Retinal pigment epithelial cell (primary cell): ENCODE data around the gene BBS10.
"Not testable (repeated sequence)": the region's sequence is repeated elsewhere in the genome, so short reads cannot be mapped to it uniquely, and the experiment has no call there.

ENCODE experiments used
- DNase-seq: peaks from one replicate; pipeline ENCODE4 v3.0.0-alpha.2; 2010; ENCODE audit warnings: low read depth
- H3K4me3 ChIP-seq: 2 replicates; pipeline ENCODE4 v1.5.1; 2011; ENCODE audit warnings: mild to moderate bottlenecking, low read length, control low read depth, moderate library complexity
- TF ChIP-seq, protein P1 (sequence below): conservative IDR thresholded peaks from 2 replicates; pipeline ENCODE4 v1.5.1; 2011; ENCODE audit warnings: low read depth, low read length, control low read depth, inconsistent platforms

Gene BBS10

DNA sequence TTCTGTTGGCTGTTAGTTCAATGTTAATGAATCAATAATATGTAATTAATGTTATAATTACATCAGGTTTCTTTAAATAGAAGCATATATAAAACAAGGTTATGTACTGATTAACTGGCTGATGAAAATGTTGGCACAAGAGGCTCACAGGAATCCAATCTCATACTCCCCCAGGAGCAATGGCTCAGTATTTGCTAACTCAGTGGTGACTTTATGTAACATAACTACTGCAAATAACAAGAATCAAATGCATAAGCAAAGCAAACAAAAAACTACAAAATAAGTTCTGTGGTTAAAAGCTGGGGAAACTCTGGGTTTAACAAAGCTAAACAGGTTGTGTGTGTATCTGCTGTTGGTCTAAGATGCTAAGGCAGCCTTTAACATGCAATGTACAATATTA lies 27.7 kb upstream of the BBS10 start:
- no peak for DNase-seq
- H3K4me3 ChIP-seq, result no peak overlapping the region
- TF ChIP-seq, protein P1, sequence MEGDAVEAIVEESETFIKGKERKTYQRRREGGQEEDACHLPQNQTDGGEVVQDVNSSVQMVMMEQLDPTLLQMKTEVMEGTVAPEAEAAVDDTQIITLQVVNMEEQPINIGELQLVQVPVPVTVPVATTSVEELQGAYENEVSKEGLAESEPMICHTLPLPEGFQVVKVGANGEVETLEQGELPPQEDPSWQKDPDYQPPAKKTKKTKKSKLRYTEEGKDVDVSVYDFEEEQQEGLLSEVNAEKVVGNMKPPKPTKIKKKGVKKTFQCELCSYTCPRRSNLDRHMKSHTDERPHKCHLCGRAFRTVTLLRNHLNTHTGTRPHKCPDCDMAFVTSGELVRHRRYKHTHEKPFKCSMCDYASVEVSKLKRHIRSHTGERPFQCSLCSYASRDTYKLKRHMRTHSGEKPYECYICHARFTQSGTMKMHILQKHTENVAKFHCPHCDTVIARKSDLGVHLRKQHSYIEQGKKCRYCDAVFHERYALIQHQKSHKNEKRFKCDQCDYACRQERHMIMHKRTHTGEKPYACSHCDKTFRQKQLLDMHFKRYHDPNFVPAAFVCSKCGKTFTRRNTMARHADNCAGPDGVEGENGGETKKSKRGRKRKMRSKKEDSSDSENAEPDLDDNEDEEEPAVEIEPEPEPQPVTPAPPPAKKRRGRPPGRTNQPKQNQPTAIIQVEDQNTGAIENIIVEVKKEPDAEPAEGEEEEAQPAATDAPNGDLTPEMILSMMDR, result no peak

DNA sequence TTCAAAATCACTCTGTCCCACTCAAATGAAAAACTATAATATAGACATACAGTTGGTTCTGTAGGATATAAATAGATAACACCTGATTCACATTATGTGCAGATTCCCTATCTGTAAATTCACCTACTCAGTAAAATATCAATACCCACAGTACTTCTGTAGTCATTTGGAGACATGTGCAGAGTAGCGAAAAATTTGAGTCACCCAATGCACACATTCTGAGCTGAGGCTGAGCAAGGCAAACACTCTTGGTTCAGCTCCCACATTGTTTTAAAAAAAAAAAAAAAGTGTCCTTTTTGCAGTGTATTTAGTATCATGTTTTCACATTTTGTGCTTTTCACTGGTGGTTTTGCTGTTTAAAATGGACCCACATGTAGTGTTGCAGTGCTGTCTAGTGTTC lies 27.3 kb upstream of the BBS10 start:
- no peak for DNase-seq
- no peak overlapping the region for H3K4me3 ChIP-seq
- TF ChIP-seq, protein P1, result no peak

DNA sequence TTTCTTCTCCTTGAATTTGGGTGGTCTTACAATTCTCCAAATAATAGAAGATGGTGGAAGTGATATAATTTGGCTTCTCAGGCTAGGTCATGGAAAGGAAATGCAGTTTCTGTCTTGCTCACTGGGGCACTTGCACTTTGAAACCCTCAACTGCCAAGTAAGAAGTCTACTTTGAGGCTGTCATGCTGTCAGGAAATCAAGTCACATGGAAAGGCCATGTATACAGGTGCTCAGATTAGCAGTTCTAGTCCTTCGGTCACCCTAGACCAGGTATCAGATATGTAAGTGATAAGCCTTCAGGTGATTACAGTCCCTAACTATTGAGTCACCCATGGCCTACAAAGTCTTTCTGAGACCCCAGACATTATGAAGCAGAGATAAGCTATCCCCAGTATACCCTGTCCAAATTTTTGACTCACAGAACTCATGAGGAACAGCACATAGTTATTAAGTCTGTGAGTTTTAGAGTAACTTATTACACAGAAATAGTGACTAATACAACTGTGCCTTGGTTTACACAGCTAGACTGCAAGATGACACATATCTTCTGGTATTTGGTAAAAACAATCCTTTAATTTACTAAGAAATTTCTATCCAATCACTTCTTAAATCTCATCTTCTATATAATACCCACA lies 26.3 kb upstream of the BBS10 start:
- TF ChIP-seq, protein P1, result no peak
- H3K4me3 ChIP-seq, result no peak overlapping the region
- DNase-seq, result no peak

DNA sequence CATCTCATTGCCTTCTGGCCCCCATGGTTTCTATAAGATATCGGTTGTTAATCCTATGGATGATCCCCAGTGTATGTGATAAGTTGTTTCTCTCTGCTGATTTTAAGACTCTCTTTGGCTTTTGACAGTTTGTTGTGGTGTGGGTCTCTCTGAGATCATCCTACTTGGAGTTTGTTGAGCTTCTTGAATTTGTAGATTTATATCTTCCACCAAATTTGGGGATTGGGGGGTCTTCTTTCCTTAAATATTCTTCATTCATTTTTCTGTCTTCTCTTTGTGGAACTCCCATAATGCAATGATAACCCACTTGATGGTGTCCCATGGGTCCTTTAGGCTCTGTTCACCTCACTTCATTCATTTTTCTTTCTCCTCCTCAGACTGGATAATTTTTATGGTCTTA lies 20.0 kb upstream of the BBS10 start:
- TF ChIP-seq, protein P1, result no peak
- H3K4me3 ChIP-seq, result no peak overlapping the region

DNA sequence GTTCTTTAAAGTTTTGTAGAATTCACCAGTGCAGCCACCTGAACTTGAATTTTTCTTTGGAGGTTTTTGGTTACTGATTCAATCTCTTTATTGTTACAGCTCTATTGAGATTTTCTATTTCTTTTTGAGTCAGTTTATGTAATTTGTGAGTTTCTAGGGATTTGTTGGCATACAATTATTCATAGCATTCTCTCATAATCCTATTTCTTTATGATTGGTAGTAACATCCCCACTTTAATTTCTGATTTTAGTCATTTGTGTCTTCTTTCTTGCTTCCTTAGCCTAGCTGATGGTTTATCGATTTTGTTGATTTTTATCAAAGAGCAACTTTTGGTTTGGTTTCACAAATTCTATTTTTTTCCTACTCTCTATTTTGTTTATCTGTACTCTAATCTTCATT lies 17.9 kb upstream of the BBS10 start:
- no peak for DNase-seq
- TF ChIP-seq, protein P1, result no peak
- no peak overlapping the region for H3K4me3 ChIP-seq

More for the DNA sequence above, 20.0 kb upstream of the BBS10 start:
- DNase-seq, result no peak

DNA sequence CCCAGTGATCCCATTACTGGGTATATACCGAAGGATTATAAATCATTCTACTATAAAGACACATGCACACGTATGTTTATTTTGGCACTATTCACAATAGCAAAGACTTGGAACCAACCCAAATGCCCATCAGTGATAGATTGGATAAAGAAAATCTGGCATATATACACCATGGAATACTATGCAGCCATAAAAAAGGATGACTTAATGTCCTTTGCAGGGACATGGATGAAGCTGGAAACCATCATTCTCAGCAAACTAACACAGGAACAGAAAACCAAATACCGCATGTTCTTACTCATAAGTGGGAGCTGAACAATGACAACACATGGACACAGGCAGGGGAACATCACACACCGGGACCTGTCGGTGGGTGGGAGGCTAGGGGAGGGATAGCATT lies 15.9 kb upstream of the BBS10 start:
- not testable (repeated sequence) for H3K4me3 ChIP-seq, DNase-seq

DNA sequence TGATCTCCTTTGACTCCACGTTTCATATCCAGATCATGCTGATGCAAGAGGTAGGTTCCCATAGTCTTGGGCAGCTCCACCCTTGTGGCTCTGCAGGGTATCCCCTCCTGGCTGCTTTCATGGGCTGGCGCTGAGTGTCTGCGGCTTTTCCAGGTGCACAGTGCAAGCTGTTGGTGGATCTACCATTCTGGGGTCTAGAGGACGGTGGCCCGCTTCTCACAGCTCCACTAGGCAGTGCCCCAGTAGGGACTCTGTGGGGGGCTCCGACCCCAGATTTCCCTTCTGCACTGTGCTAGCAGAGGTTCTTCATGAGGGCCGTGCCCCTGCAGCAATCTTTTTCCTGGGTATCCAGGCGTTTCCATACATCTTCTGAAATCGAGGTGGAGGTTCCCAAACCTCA lies 12.1 kb upstream of the BBS10 start:
- no peak for DNase-seq
- H3K4me3 ChIP-seq, result no peak overlapping the region
- TF ChIP-seq, protein P1, result no peak
